Activated naive CD4-positive, alpha-beta T cell treated with anti-CD3 and anti-CD28 coated beads for 36 hours (primary cell): ENCODE data around the gene METTL3. TPM values are rescaled to one million over a fixed set of nuclear protein-coding genes. Genes with fewer than 3 reads are reported as not detected.

Experiments used
- CTCF ChIA-PET: fragments of 350-600 bp; sonication (Branson Sonifier 250); formaldehyde crosslinking; loops from one replicate; lab custom pipeline; 2021; ENCODE audit warnings: antibody characterized with exemption; lab: Charles Lee
- DNase-seq: peaks from one replicate; pipeline ENCODE4 v3.0.0-alpha.2; 2020
- H3K27ac Mint-ChIP-seq: one replicate; pipeline ENCODE4 v1.8.0; 2021; ENCODE audit warnings: mild to moderate bottlenecking, mixed read lengths
- H3K27me3 Mint-ChIP-seq: one replicate; pipeline ENCODE4 v1.8.0; 2021; ENCODE audit warnings: low read depth, mixed read lengths
- H3K36me3 Mint-ChIP-seq: one replicate; pipeline ENCODE4 v1.8.0; 2021; ENCODE audit warnings: low read depth, mixed read lengths
- H3K4me1 Mint-ChIP-seq: one replicate; pipeline ENCODE4 v1.8.0; 2021; ENCODE audit warnings: low read depth, mixed read lengths
- H3K4me3 Mint-ChIP-seq: one replicate; pipeline ENCODE4 v1.8.0; 2021; ENCODE audit warnings: mild to moderate bottlenecking, moderate library complexity, mixed read lengths
- H3K9me3 Mint-ChIP-seq: one replicate; pipeline ENCODE4 v1.8.0; 2021; ENCODE audit warnings: mixed read lengths
- intact Hi-C: fragments of 100-400 bp; cut with micrococcal nuclease; formaldehyde crosslinking; loops from one replicate; pipeline ENCODE4 v1.15.1; 2023
- total RNA-seq, 2 experiments: library from RNA; stranded (reverse); gene quantifications; one replicate each; pipeline ENCODE4 v1.2.3, GENCODE V29; 2021

The METTL3 gene
- total RNA-seq, 2 experiments from 2014 or later: 60.6 TPM

DNA sequence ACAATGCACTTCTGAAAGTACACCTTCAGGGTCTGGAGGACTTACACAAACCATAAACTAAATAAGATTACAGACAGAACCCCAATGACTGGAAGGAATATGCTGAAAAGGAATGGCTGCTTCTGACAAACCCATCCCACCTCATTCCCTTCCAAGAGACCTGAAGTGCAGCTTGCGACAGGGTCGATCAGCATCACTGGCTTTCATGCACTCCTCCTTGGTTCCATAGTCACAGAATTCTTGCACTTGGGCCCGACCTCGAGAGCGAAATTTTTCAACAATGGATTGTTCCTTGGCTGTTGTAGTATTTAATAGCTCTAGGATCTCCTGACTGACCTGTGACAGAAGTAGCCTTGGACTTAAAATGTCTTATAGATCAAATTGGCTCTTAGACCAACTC lies 9.6 kb downstream of the METTL3 start:
- no peaks in the 10 kb centered on the region for H3K27me3 Mint-ChIP-seq
- intact Hi-C loops: no loop called here
- H3K4me1 Mint-ChIP-seq: peaks cover 33% of the 10 kb centered on the region
- CTCF ChIA-PET: interaction anchor here (0.7 to 3.8 kb wide), 3 partner anchors 10 to 37 kb away, joined by 3 to 44 read pairs (median 3); partner anchors contain the start of genes METTL3 and TOX4
- DNase-seq: no peak
- no peak overlapping the region for H3K4me3 Mint-ChIP-seq
- H3K9me3 Mint-ChIP-seq: no peaks in the 10 kb centered on the region
- H3K36me3 Mint-ChIP-seq: peaks cover 26% of the 10 kb centered on the region
- peak overlapping the region; percentile 48 for H3K27ac Mint-ChIP-seq

- H3K4me1 Mint-ChIP-seq: peaks cover 18% of the 10 kb centered on the region
- DNase-seq: peak; percentile 32
- CTCF ChIA-PET: interaction anchor here (0.6 to 4.2 kb wide), 26 partner anchors 8 to 216 kb away, joined by 3 to 52 read pairs (median 7); partner anchors contain the start of genes CHD8, METTL3, RAB2B and SALL2
- H3K4me3 Mint-ChIP-seq: no peak overlapping the region
- H3K9me3 Mint-ChIP-seq: no peaks in the 10 kb centered on the region
- peak overlapping the region; percentile 51 for H3K27ac Mint-ChIP-seq
- H3K27me3 Mint-ChIP-seq: no peaks in the 10 kb centered on the region
- intact Hi-C loops: loop anchor here (1.0 kb wide), 2 partner anchors 27 to 58 kb away; partner anchors contain the start of gene SALL2
- peaks cover 30% of the 10 kb centered on the region for H3K36me3 Mint-ChIP-seq
These were observed 12.3 kb downstream of the METTL3 start for GRCh38 chr14:21498540-21499526.

DNA sequence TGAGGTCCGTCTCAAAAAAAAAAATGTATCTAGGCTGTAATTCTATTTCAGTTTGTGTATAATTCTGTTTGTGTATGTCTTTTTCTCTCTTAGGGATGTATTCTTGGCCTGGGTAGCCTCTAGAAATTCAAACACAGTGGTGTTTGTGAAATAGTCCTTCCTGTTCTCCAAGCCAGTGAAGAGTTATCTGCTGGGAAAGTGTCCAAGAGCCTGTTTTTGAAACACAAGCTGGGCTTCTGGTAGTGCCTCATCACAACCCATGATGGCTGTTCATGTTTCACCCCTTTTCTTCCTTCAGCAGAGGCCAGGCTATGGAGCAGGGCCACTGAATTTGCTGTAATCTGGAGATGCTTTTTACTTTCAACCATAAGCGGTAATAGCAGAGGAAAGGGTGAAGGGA lies 14.7 kb downstream of the METTL3 start:
- CTCF ChIA-PET: interaction anchor here (0.6 to 4.0 kb wide), 4 partner anchors 13 to 85 kb away, joined by 3 to 21 read pairs (median 4); partner anchors contain the start of genes RAB2B and TOX4
- Mint-ChIP-seq H3K27me3 (no peaks in the 10 kb centered on the region), H3K36me3 (peaks cover 36% of the 10 kb centered on the region), H3K4me3 (no peak overlapping the region), H3K27ac (no peak overlapping the region), H3K9me3 (no peaks in the 10 kb centered on the region), H3K4me1 (peaks cover 17% of the 10 kb centered on the region)
- DNase-seq: no peak
- intact Hi-C loops: no loop called here

DNA sequence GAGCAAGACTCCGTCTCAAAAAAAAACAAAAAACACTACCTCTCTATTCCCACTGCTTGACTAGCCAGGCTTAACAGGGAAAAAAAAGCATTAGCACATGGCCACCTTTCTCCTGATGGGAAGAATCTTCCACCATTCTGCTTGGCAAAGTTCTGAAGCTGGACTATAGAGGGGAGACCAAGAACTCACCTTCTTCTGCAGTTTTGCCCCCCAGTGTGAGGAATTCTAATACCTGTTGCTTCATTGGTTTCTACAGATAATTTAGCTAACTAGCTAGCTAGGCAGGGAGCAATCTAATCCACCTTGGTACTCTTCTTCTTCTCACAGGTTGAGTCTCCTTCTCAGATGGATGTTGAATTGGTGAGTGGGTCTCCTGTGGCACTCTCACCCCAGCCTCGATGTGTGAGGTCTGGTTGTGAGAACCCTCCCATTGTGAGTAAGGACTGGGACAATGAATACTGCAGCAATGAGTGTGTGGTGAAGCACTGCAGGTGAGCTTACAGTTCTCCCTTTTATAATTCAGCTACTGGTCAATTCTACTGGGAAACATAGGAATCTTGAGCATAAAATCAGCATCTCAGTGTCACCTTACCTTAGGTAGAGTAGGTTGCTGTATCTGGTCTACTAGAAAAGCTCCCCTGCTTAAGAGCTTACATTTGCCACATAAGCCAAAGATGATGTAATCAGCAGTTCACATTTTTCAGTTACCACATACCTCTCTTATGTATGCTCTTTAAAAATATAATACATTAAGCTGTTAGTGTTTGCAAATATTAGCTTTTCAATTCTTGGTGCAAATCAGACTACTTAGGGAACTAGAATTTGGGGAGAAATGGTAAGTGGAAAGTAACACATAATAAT lies 16.0 kb downstream of the METTL3 start:
- CTCF ChIA-PET: interaction anchor here (0.5 to 1.5 kb wide), 6 partner anchors 9 to 637 kb away, joined by 3 to 4 read pairs (median 3); no protein-coding TSS in a partner anchor
- H3K27ac Mint-ChIP-seq: peak overlapping the region; percentile 54
- H3K27me3 Mint-ChIP-seq: no peaks in the 10 kb centered on the region
- no peaks in the 10 kb centered on the region for H3K9me3 Mint-ChIP-seq
- intact Hi-C loops: no loop called here
- peaks cover 14% of the 10 kb centered on the region for H3K4me1 Mint-ChIP-seq
- H3K4me3 Mint-ChIP-seq: no peak overlapping the region
- no peak for DNase-seq
- H3K36me3 Mint-ChIP-seq: peaks cover 31% of the 10 kb centered on the region

DNA sequence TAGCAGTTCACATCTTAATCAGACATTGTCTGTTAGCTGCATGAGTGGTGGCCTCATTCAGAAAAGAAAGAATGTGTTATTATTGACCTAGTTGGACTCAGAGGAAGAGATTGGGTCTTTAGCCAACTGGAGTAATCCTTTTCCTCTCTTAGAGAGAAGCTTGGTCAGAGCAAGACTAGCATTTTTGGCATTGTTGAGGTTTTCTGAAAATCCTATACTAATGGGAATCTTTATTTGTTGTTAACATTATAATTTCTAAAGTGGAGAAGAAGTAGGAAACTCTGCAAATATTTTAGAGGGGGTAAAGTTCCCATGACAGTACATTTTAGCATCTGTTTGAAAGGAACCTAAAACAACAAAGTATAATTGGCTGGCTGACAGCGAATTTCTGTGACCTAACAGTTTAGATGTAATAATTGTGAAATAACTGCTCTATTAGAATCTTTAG lies 24.5 kb downstream of the METTL3 start:
- CTCF ChIA-PET: no interaction called here

GRCh38 chr14:21476925-21477681 lies 34.0 kb downstream of the METTL3 start, which contains the start of the genes RAB2B and TOX4:
TSS of gene RAB2B (minus strand) at chr14:21476959. CDS start at chr14:21476872, 87 bp downstream.
TSS of gene TOX4 (plus strand) at chr14:21477195. CDS start at chr14:21477279, 84 bp downstream.
- peak; percentile 97 for DNase-seq
- CTCF ChIA-PET: interaction anchor here (0.5 to 4.0 kb wide), 21 partner anchors 10 to 373 kb away, joined by 3 to 21 read pairs (median 4); partner anchors contain the start of genes CHD8 and METTL3
- Mint-ChIP-seq H3K9me3 (no peaks in the 10 kb centered on the region), H3K27me3 (no peaks in the 10 kb centered on the region), H3K4me3 (peak within 1 kb of the TSS; percentile 100), H3K4me1 (peaks cover 31% of the 10 kb centered on the region), H3K27ac (peak within 1 kb of the TSS; percentile 98), H3K36me3 (peaks cover 5% of the 10 kb centered on the region)
- intact Hi-C loops: loop anchor here (1.0 kb wide), 10 partner anchors 21 to 488 kb away; partner anchors contain the start of genes CHD8, HNRNPC, METTL17 and METTL3

More for the DNA sequence above, 24.5 kb downstream of the METTL3 start:
- Mint-ChIP-seq H3K36me3 (peaks cover 11% of the 10 kb centered on the region), H3K27me3 (no peaks in the 10 kb centered on the region), H3K27ac (no peak overlapping the region), H3K4me3 (no peak overlapping the region), H3K9me3 (no peaks in the 10 kb centered on the region), H3K4me1 (no peaks in the 10 kb centered on the region)
- intact Hi-C loops: no loop called here
- no peak for DNase-seq

- Mint-ChIP-seq H3K27ac (peak overlapping the region; percentile 98), H3K4me1 (peaks cover 31% of the 10 kb centered on the region), H3K9me3 (no peaks in the 10 kb centered on the region), H3K4me3 (peak overlapping the region; percentile 100), H3K36me3 (peaks cover 5% of the 10 kb centered on the region), H3K27me3 (no peaks in the 10 kb centered on the region)
- intact Hi-C loops: loop anchor here (1.0 kb wide), 1 partner anchor 487 kb away; the partner anchor contains the start of gene METTL17
- no peak for DNase-seq
- CTCF ChIA-PET: interaction anchor here (0.5 to 4.0 kb wide), 14 partner anchors 10 to 267 kb away, joined by 3 to 21 read pairs (median 4); partner anchors contain the start of genes CHD8 and METTL3
These were observed 34.6 kb downstream of the METTL3 start for GRCh38 chr14:21476523-21476924.

GRCh38 chr14:21475767-21476522 lies 35.2 kb downstream of the METTL3 start:
- DNase-seq: no peak
- H3K36me3 Mint-ChIP-seq: peaks cover 5% of the 10 kb centered on the region
- peaks cover 29% of the 10 kb centered on the region for H3K4me1 Mint-ChIP-seq
- peak overlapping the region; percentile 98 for H3K27ac Mint-ChIP-seq
- CTCF ChIA-PET: interaction anchor here (0.6 to 4.0 kb wide), 11 partner anchors 9 to 93 kb away, joined by 3 to 21 read pairs (median 5); partner anchors contain the start of genes CHD8 and METTL3
- peak overlapping the region; percentile 100 for H3K4me3 Mint-ChIP-seq
- intact Hi-C loops: loop anchor here (1.0 kb wide), 1 partner anchor 487 kb away; the partner anchor contains the start of gene METTL17
- no peaks in the 10 kb centered on the region for H3K9me3 Mint-ChIP-seq
- no peaks in the 10 kb centered on the region for H3K27me3 Mint-ChIP-seq

- H3K36me3 Mint-ChIP-seq: peaks cover 8% of the 10 kb centered on the region
These were observed 43.5 kb downstream of the METTL3 start for GRCh38 chr14:21467616-21468015.

More at GRCh38 chr14:21467616-21468015, 43.5 kb downstream of the METTL3 start:
- Mint-ChIP-seq H3K4me1 (peaks cover 2% of the 10 kb centered on the region), H3K4me3 (no peak overlapping the region), H3K27me3 (no peaks in the 10 kb centered on the region), H3K9me3 (no peaks in the 10 kb centered on the region), H3K27ac (no peak overlapping the region)
- intact Hi-C loops: no loop called here
- DNase-seq: no peak
- CTCF ChIA-PET: interaction anchor here (1.9 kb wide), 1 partner anchor 9 kb away, joined by 5 read pairs; the partner anchor contains the start of genes RAB2B and TOX4
